ENCODE measurements around the gene EMC8.
"Not testable (repeated sequence)": the region's sequence is repeated elsewhere in the genome, so short reads cannot be mapped to it uniquely, and the experiment has no call there.

The EMC8 gene

GRCh38 chr16:85819771-85820170 lies 20.4 kb upstream of the EMC8 start:
- TF ChIP-seq CTCF (conservative IDR thresholded peaks at IDR 0.05): no peak
- H3K27ac ChIP-seq: no peak overlapping the region

- no peak overlapping the region for H3K27ac ChIP-seq
- peak; percentile 61 for TF ChIP-seq CTCF (conservative IDR thresholded peaks at IDR 0.05)
Measured at GRCh38 chr16:85819245-85819644, 19.9 kb upstream of the EMC8 start.

GRCh38 chr16:85817195-85817594 lies 17.9 kb upstream of the EMC8 start:
- not testable (repeated sequence) for H3K27ac ChIP-seq

GRCh38 chr16:85816159-85816558 lies 16.8 kb upstream of the EMC8 start:
- no peak for TF ChIP-seq CTCF (conservative IDR thresholded peaks at IDR 0.05)
- H3K27ac ChIP-seq: no peak overlapping the region

- no peak for TF ChIP-seq CTCF (conservative IDR thresholded peaks at IDR 0.05)
- no peak overlapping the region for H3K27ac ChIP-seq
Measured at GRCh38 chr16:85812811-85813700, 13.7 kb upstream of the EMC8 start.

GRCh38 chr16:85812031-85812807 lies 12.9 kb upstream of the EMC8 start:
- no peak for TF ChIP-seq CTCF (conservative IDR thresholded peaks at IDR 0.05)
- H3K27ac ChIP-seq: no peak overlapping the region

- no peak overlapping the region for H3K27ac ChIP-seq
- TF ChIP-seq CTCF (conservative IDR thresholded peaks at IDR 0.05): no peak
Measured at GRCh38 chr16:85810742-85811115, 11.4 kb upstream of the EMC8 start.
